SKM-1 (cell line): ENCODE results near the gene DCTPP1.
A peak's percentile ranks its signal among the peaks of the same experiment; 100 is the strongest.

ENCODE experiments used
- DNase-seq: peaks from one replicate; lab custom pipeline; 2025; ENCODE audit not compliant: unreplicated experiment; lab: John Stamatoyannopoulos, UW

Gene DCTPP1

GRCh38 chr16:30382111-30382881, 47.5 kb downstream of the DCTPP1 start, which contains the start of gene SEPTIN1:
Gene SEPTIN1, minus strand, starts transcription at chr16:30382561. Its CDS starts 19 bp downstream, at chr16:30382542.
- no peak for DNase-seq

- no peak for DNase-seq
Observed at GRCh38 chr16:30381291-30382041, 48.4 kb downstream of the DCTPP1 start.

GRCh38 chr16:30380803-30381208, 49.0 kb downstream of the DCTPP1 start:
- DNase-seq = no peak

- DNase-seq = no peak
Observed at GRCh38 chr16:30380072-30380802, 49.6 kb downstream of the DCTPP1 start.

GRCh38 chr16:30379158-30379783, 50.6 kb downstream of the DCTPP1 start:
- no peak for DNase-seq

GRCh38 chr16:30378236-30379157, 51.3 kb downstream of the DCTPP1 start:
- peak; percentile 90 for DNase-seq

GRCh38 chr16:30377812-30378235, 52.0 kb downstream of the DCTPP1 start:
- DNase-seq = peak; percentile 50

- no peak for DNase-seq
Observed at GRCh38 chr16:30377050-30377811, 52.6 kb downstream of the DCTPP1 start.

- no peak for DNase-seq
Observed at GRCh38 chr16:30376461-30376902, 53.3 kb downstream of the DCTPP1 start.

GRCh38 chr16:30375864-30376263, 54.0 kb downstream of the DCTPP1 start:
- no peak for DNase-seq

GRCh38 chr16:30374538-30374937, 55.3 kb downstream of the DCTPP1 start, which contains the start of gene MYL11:
Gene MYL11, plus strand, starts transcription at chr16:30374802. Its CDS starts 56 bp downstream, at chr16:30374858.
- DNase-seq = no peak
